VCaP (cell line): ENCODE measurements around the gene IARS2.
A peak's percentile ranks its signal among the peaks of the same experiment; 100 is the strongest.

Experiments used
- H3K27ac ChIP-seq: fragments of 450-650 bp; 2 replicates; pipeline ENCODE4 v1.5.1; 2017
- TF ChIP-seq, protein P1 (sequence below): fragments of 450-650 bp; conservative IDR thresholded peaks from 2 replicates; pipeline ENCODE4 v1.5.1; 2017; ENCODE audit warnings: mild to moderate bottlenecking, moderate library complexity

IARS2 gene

DNA sequence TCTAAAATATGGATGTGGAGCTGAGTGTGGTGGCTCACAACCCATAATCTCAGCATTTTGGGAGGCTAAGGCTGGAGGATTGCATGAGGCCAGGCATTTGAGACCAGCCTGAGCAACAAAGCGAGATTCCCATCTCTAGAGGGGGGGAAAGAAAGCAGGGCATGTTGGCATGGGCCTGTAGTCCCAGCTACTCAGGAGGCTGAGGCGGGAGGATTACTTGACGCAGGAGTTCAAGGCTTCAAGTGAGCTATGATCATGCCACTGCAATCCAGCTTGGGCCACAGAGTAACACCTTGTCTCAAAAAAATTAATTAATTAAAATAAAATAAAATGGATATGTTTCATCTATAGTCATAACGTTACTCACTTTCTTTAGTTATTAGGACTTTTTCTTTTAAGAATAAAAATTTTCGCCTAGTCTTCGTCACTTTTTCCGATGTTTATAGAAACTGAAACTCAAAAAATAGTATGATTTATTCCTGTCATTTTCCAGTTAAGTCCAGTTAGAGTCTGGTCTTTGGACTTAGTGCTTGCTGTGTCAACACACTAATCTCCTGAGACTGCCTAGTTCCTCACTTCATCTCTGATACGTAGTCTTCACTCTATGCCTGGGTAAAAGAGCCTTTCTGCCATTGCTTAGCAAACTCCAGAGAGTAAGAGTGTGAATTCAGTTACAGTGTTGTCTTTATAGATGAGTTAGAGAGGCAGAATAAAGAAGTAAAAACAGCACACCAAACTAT, 28.0 kb downstream of the IARS2 start:
- H3K27ac ChIP-seq = no peak overlapping the region

DNA sequence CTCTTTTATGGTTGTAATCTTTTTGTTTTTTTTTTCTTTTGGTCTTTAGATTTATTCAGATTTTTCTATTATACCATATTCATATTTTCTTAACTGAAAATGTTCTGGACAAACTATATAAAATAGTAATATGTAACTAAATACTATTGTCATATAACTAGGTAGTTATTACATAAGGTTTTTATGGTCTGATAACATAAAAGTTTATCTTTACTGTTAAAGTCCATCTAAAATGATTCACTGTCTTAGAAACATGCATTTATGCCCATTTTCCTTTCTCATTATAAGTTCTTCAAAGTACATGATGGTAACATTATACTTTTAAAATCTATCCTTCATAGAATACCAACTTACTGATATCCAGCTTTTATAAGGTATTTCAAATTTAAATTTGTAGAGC, 29.1 kb downstream of the IARS2 start:
- TF ChIP-seq, protein P1, sequence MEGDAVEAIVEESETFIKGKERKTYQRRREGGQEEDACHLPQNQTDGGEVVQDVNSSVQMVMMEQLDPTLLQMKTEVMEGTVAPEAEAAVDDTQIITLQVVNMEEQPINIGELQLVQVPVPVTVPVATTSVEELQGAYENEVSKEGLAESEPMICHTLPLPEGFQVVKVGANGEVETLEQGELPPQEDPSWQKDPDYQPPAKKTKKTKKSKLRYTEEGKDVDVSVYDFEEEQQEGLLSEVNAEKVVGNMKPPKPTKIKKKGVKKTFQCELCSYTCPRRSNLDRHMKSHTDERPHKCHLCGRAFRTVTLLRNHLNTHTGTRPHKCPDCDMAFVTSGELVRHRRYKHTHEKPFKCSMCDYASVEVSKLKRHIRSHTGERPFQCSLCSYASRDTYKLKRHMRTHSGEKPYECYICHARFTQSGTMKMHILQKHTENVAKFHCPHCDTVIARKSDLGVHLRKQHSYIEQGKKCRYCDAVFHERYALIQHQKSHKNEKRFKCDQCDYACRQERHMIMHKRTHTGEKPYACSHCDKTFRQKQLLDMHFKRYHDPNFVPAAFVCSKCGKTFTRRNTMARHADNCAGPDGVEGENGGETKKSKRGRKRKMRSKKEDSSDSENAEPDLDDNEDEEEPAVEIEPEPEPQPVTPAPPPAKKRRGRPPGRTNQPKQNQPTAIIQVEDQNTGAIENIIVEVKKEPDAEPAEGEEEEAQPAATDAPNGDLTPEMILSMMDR = no peak

More for the DNA sequence above, 28.0 kb downstream of the IARS2 start:
- TF ChIP-seq, protein P1 = no peak

DNA sequence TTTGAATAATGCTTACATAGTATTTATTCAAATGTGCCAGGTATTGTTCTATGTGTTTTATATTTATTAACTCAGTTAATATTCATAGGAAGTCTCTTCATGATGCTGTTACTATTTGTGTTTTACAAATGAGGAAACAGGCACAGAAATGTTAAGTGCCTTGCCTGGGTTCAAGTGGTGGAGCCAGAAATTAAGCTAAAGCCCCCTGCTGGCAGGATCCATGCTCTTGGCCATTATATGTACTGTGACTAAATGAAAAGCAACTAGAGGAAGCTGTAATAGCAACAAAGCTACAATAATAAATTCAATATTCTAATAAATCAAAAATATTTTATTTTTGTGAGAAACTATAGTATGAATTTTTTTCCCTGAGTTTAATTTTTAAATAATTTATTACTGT, 30.0 kb downstream of the IARS2 start:
- TF ChIP-seq, protein P1 = peak; percentile 62
- no peak overlapping the region for H3K27ac ChIP-seq

More for the DNA sequence above, 29.1 kb downstream of the IARS2 start:
- H3K27ac ChIP-seq = no peak overlapping the region

- no peak overlapping the region for H3K27ac ChIP-seq
- TF ChIP-seq, protein P1 = no peak
Measured at GRCh38 chr1:220124542-220124941, 30.6 kb downstream of the IARS2 start.

GRCh38 chr1:220127076-220127475, 33.1 kb downstream of the IARS2 start:
- no peak overlapping the region for H3K27ac ChIP-seq
- TF ChIP-seq, protein P1 = no peak

DNA sequence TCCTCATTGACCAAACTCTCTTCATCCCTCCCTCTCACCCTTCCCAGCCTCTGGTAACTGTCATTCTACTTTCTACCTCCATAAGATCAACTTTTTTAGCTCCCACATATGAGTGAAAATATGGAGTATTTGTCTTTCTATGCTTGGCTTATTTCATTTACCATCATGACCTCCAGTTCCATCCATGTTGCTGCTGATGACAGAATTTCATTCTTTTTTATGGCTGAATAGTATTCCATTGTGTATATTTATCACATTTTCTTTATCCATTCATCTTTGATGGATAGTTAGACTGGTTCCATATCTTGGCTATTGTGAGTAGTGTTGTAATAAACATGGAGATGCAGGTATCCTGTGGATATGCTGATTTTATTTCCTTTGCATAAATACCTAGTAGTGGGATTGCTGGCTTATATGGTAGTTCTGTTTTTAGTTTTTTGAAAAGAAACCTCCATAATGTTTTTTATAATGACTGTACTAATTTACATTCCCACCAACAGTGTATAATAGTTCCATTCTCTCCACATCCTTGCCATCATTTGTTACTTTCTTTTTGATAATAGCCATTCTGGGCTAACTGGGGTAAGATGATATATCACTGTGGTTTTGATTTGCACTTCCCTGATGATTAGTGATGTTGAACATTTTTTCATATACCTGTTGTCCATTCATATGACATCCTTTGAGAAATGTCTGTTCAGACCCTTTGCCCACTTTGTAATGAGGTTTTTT, 35.7 kb downstream of the IARS2 start:
- TF ChIP-seq, protein P1 = no peak
- no peak overlapping the region for H3K27ac ChIP-seq

GRCh38 chr1:220135755-220136154, 41.8 kb downstream of the IARS2 start:
- no peak overlapping the region for H3K27ac ChIP-seq
- TF ChIP-seq, protein P1 = no peak
